Astrocyte of the spinal cord (primary cell): ENCODE data around the gene CTIF.

Experiments used
- DNase-seq: peaks from one replicate; pipeline ENCODE4 v3.0.0; 2011; ENCODE audit warnings: low read depth, low spot score
- H3K4me3 ChIP-seq: 2 replicates; pipeline ENCODE4 v1.5.1; 2011; ENCODE audit warnings: low read depth, mild to moderate bottlenecking, low read length, moderate library complexity
- CTCF ChIP-seq: IDR thresholded peaks from 2 replicates; pipeline ENCODE4 v1.5.1; 2012; ENCODE audit warnings: low read depth, mild to moderate bottlenecking, low read length, inconsistent platforms
- in situ Hi-C: cut with HindIII; loops from 2 replicates; pipeline ENCODE4 v1.10.0; 2017; ENCODE audit warnings: low sequenced_read_pairs

Gene CTIF

DNA sequence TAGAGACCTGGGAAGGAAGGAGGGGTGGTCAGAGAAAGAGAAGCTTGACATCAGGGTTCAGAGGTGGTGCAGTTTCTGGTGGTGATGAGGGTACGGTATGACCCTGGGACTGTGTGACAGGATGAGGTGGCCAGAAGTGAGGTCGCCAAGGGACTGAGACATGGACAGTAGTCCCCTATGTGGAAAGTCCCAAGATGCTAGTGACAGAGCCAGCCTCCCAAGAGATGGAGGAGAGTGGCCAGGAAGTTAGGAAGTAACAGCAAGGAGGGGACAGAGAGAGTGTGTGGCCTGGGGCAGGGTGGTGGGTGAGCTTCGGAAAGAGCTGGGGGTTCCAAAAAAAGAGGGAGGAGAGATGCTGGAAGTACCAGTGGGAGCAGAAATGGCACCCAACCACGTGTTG is 345.9 kb downstream of the CTIF start:
- no peak for DNase-seq
- in situ Hi-C loops, result no loop called here
- H3K4me3 ChIP-seq, result no peak overlapping the region
- TF ChIP-seq CTCF, result no peak

DNA sequence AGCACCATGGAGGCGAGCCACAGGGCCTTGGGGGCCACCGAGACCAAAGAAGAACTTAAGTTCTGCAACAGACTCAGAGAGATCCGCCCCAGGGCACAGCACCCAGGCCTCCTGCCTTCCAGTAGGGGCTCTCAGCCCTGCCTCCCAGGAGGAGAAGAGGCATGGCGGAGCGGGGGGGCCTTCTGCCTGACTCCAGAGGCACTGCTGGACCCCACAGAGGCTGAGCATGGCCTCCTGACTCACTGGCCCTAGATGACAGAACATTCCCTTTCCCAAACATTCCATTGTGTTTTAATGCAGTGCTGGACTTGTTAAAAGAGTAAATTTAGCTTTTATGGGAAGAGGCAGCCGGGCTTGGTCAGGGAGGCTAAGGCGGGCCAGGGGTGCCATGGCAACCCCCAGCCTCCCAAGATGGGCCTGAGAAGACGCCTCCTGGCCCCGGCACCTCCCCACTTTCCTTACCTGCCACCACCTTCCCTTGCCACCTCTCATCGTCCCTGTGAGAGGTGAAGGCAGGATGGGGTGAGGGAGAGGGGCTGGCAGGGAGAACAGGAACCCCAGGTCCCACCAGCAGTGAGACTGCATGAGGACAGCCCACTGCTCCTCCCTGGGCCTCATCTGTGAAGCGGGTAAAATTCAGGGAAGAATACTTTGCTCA is 346.6 kb downstream of the CTIF start:
- in situ Hi-C loops, result no loop called here

GRCh38 chr18:48885924-48886400 is 347.1 kb downstream of the CTIF start:
- H3K4me3 ChIP-seq, result no peak overlapping the region
- in situ Hi-C loops, result no loop called here
- no peak for TF ChIP-seq CTCF
- DNase-seq, result no peak

More for the DNA sequence above, 346.6 kb downstream of the CTIF start:
- TF ChIP-seq CTCF, result no peak
- no peak for DNase-seq
- no peak overlapping the region for H3K4me3 ChIP-seq

DNA sequence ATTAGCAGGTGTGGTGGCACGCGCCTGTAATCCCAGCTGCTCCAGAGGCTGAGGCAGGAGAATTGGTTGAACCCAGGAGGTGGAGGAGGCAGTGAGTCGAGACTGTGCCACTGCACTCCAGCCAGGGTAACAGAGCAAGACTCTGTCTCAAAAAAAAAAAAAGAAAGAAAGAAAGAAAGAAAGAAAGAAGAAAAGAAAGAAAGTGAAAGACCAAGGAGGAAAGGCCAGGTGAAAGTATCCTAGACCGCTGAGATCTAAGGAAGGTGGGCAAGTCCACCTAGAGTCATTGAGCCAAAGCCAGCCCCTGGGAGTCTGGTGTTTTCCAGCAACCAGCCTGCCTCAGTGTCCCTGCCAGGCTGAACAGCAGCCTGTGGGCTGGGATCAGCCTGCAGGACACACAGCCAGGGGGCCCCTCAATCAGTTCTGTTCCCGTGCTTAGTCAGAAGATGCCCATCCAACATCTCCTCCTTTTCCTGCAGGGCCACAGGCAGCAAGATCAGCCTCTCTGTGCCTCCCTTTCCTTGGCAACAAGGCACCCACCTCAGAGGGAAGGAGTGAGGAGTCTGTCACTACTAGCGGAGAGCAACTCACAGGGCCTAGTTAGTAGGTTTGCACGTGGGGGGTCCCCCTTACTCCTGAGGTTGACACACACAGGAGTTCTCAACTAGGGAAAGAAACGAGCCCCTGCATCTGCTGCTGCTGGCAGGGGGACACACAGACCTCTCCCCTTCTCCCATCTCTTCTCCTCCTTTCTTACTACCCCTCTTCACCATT is 347.9 kb downstream of the CTIF start:
- TF ChIP-seq CTCF, result no peak
- no peak overlapping the region for H3K4me3 ChIP-seq
- in situ Hi-C loops, result no loop called here
- DNase-seq, result no peak

GRCh38 chr18:48887294-48887904 is 348.6 kb downstream of the CTIF start:
- TF ChIP-seq CTCF, result no peak
- no peak for DNase-seq
- in situ Hi-C loops, result no loop called here

DNA sequence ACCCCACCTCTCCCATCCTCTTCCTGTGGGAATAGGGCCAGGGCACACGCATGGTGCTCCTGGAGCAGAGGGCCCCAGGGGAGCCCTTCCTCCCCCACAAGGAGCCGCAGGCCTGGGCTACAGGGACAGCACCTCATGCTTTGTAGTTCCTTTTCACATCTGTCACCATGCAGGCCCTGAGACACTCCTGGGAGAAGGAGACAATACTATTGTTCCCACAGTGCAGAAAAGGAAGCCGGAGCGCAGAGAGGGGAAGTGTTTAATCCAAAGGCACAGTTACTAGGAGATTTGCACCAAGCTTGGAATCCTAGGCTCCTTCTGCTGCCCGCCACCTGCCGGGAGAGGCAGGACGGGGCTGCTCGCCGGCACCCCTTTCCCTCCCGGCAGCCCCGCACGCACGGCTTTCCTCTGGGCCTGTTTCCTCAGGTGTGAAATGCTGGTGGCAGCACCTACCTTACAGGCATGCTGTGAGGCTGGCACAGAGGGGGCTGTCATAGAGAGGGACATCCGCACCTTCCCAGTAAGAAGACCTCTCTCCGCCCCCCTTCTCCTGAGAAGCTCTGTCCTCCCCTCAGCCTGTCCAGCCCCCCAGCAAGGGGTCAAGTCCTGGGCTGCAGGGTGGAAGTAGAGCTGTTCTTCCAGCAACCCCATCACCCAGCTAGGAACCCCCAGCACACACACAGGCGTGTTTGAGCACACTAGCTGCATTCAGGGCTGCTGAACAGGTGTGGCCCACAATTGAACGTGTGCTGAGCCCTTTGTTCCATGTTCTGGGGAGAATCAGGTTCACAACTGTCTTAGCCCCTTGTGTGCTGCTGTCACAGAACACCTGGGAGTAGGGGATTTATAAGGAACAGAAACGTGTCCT is 349.3 kb downstream of the CTIF start:
- in situ Hi-C loops, result no loop called here
- no peak overlapping the region for H3K4me3 ChIP-seq

More at GRCh38 chr18:48887294-48887904, 348.6 kb downstream of the CTIF start:
- no peak overlapping the region for H3K4me3 ChIP-seq

More for the DNA sequence above, 349.3 kb downstream of the CTIF start:
- no peak for DNase-seq
- no peak for TF ChIP-seq CTCF
